ENCODE results near the gene UGT1A1. TPM values are rescaled to one million over a fixed set of nuclear protein-coding genes. Genes with fewer than 3 reads are reported as not detected.

The UGT1A1 gene
- total RNA-seq, 1 experiment from 2014 or later = not detected

- Histone ChIP-seq H3K4me3 (no peak overlapping the region), H3K27me3 (no peaks in the 10 kb centered on the region; the same call in 1 of the 2 replicates), H3K9me3 (replicated peaks) (no peaks in the 10 kb centered on the region), H3K36me3 (no peaks in the 10 kb centered on the region), H3K4me1 (no peaks in the 10 kb centered on the region; the same call in 1 of the 2 replicates), H3K27ac (no peak overlapping the region)
- no peak for DNase-seq
Measured at GRCh38 chr2:233821709-233822100, 61.6 kb downstream of the UGT1A1 start.

DNA sequence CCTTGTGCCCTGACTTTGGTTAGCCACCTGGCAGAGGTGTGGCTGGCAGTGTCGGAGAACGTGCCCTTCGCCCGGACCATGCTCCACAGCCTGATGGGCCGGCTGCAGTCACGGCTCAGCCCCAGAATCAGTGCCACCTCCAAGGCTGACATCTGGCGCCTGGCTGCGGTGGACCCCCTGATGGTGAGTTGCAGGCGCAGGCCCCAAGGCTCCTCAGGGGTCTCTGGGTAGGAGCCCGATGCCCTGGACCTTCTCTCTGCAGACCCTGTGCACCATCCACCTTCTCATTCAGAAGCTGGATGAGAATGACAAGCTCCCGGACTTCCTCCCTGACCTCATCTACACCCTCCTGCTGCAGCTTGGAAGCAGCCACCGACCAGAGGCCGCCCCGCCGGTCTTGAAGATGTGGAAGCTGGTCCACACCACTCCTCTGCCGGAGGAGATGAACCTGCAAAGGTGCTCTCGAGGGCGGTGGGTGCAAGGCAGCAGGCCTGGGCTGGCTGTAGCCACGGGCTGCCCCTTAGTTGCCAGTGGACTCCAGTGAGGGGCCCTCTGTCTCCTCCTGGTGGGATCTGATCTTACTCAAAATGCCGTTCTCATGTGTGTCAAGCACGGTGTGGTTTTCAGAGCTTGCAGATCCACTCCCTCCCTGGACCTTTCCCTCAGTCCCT is 62.2 kb downstream of the UGT1A1 start:
- no peak for DNase-seq
- H3K9me3 ChIP-seq (replicated peaks) = no peaks in the 10 kb centered on the region
- no peaks in the 10 kb centered on the region; the same call in 1 of the 2 replicates for H3K27me3 ChIP-seq
- H3K27ac ChIP-seq = no peak overlapping the region
- H3K4me1 ChIP-seq = no peaks in the 10 kb centered on the region
- no peaks in the 10 kb centered on the region for H3K36me3 ChIP-seq
- H3K4me3 ChIP-seq = no peak overlapping the region

Other genes with a start within 250 kb of the UGT1A1 start
- 35.0 and 38.4 TPM in 2 replicates for gene USP40, start 193.5 kb upstream of the UGT1A1 start, total RNA-seq (2014; rRNA removed; shearing (Covaris generic))
- gene UGT1A8, start 142.6 kb upstream of the UGT1A1 start, total RNA-seq (2014; rRNA removed; shearing (Covaris generic)) = not detected in 2 replicates
- gene UGT1A10, start 123.8 kb upstream of the UGT1A1 start, total RNA-seq (2014; rRNA removed; shearing (Covaris generic)) = not detected in 2 replicates
- gene UGT1A9, start 88.4 kb upstream of the UGT1A1 start, total RNA-seq (2014; rRNA removed; shearing (Covaris generic)) = not detected in 2 replicates
- not detected in 2 replicates for gene UGT1A7, start 78.4 kb upstream of the UGT1A1 start, total RNA-seq (2014; rRNA removed; shearing (Covaris generic))
- not detected in 2 replicates for gene UGT1A6, start 67.4 kb upstream of the UGT1A1 start, total RNA-seq (2014; rRNA removed; shearing (Covaris generic))
- gene UGT1A5, start 47.4 kb upstream of the UGT1A1 start, total RNA-seq (2014; rRNA removed; shearing (Covaris generic)) = not detected in 2 replicates
- gene UGT1A4, start 41.5 kb upstream of the UGT1A1 start, total RNA-seq (2014; rRNA removed; shearing (Covaris generic)) = not detected in 2 replicates
- not detected in 2 replicates for gene UGT1A3, start 31.2 kb upstream of the UGT1A1 start, total RNA-seq (2014; rRNA removed; shearing (Covaris generic))
- not detected in 2 replicates for gene MROH2A, start 18.1 kb downstream of the UGT1A1 start, total RNA-seq (2014; rRNA removed; shearing (Covaris generic))
- gene HJURP, start 94.3 kb downstream of the UGT1A1 start, total RNA-seq (2014; rRNA removed; shearing (Covaris generic)) = 86.1 and 90.8 TPM in 2 replicates
- gene TRPM8, start 157.1 kb downstream of the UGT1A1 start, total RNA-seq (2014; rRNA removed; shearing (Covaris generic)) = 0.10 and 0.18 TPM in 2 replicates

Measured in SJCRH30 (cell line).